OCI-M2 (cell line): ENCODE results near the gene TRAF2.

Source experiments
- DNase-seq: peaks from one replicate; lab custom pipeline; 2025; ENCODE audit not compliant: unreplicated experiment; lab: John Stamatoyannopoulos, UW

TRAF2 gene

DNA sequence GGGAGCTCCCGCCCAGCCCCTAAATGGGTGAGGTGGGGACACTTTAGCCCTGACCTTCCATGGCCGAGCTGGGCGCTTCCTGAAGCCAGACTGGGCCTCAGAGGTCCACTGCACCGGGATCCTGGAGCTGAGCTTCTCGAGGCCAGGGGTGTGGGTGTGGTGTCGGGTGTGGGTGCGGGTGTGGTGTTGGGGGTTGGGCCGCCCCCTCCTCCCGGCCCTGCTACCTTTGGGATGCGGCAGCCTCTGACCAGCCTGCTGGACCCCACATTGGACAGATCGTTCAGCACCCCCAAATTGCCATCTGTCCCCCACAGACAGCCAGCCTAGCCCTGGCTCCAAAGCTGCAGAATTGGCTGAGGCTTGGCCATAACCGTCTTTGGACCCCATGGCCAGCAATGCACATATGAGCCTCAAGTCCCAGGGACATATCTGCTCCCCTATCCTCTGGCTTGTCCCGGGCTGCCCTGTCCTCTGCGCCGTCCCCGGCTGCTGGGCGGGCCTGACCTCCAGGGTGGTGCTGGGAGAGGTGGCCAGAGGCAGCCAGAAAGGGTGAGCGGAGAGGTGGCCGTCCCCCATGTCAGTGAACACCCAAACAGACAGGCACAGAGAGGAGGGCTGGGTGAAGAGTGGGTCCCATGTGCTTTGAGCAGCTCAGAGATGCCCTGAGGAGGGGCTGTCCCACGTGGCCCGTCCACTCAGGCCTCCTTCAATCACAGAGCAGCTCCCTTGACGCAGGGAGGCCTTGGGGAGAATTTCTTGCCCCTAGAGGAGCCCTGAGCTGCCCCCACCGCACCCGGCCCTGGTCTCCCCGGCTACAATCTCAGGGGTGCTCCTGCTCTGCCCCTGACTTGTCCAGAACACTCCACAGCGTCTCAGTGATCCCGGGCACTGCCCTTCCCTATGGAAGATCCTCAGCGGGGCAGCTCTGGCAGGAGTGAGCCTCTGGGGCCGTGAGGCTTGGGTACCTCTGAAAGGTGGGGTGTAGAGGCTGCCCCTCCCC lies 87.6 kb downstream of the TRAF2 start:
- no peak for DNase-seq

DNA sequence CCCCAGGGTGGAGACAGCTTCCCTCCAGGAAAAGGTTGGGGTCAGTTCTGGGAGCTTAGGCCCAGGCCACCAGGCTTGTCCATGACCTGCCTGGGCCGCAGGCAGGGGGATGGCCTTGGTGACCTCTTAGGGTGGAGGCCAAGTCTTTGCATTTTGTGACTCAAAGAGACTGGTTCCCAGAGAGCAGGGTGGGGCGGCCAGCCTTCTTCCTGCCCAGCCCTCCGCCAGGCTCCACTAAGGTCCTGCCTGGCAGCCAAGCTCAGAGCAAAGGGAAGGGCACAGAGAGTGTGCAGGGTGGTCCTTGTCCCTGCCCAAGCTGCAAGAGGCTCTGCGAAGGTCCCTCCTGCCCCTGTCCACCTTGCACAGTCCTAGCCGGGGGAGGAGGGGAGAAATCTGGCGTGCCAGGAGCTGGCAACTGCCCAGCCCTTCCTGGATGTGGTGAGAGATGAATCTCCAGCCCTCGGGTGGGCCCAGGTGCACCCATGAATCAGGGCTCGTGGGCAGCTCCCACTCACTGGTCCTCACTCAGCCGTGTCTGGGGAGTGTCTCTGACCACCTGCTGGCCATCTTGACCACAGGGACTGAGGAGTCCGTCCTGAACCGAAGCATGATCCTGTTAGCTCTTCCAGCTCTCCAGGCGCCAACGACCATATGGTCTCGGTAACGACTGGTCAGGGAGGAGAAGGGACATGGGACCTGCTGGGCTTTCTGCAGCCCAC lies 88.7 kb downstream of the TRAF2 start:
- no peak for DNase-seq

GRCh38 chr9:136975644-136976043 lies 89.3 kb downstream of the TRAF2 start:
- no peak for DNase-seq
